GM12878 (cell line): Measurements from ENCODE around the gene SLC7A10. TPM values are rescaled to one million over a fixed set of nuclear protein-coding genes. Genes with fewer than 3 reads are reported as not detected.

Experiments
- ATAC-seq: fragments of 200-7000 bp; cut with Tn5 transposase; 3 replicates; pipeline ENCODE4 v1.9.1; 2020; ENCODE audit warnings: mild to moderate bottlenecking, moderate library complexity
- BruUV-seq: library from RNA; stranded (reverse); fragments of 400-500 nt; replicated peaks from 2 replicates; lab custom pipeline; 2021; lab: Mats Ljungman, UMichigan
- CTCF ChIA-PET: fragments of 300-600 bp; sonication (Branson Sonifier 250); formaldehyde crosslinking; extraction: SDS; loops from one replicate; lab custom pipeline; 2021; ENCODE audit warnings: inconsistent platforms; lab: Yijun Ruan, JAX
- POLR2A ChIA-PET: fragments of 350-600 bp; formaldehyde crosslinking; extraction: SDS; loops from one replicate; lab custom pipeline; 2021; ENCODE audit warnings: inconsistent platforms; lab: Charles Lee
- RAD21 ChIA-PET: fragments of 300-600 bp; sonication (Branson Sonifier 250); formaldehyde crosslinking; loops from one replicate; lab custom pipeline; 2023; ENCODE audit warnings: antibody characterized with exemption; ENCODE audit not compliant: unreplicated experiment; lab: Charles Lee
- SMC1A ChIA-PET: fragments of 300-600 bp; sonication (Branson Sonifier 250); formaldehyde crosslinking; loops from one replicate; lab custom pipeline; 2023; ENCODE audit not compliant: unreplicated experiment, uncharacterized antibody; lab: Charles Lee
- DNase-seq: peaks from one replicate; pipeline ENCODE4 v3.0.0-alpha.2; 2011; ENCODE audit warnings: low read depth, low spot score
- FAIRE-seq: peaks from 3 replicates; lab custom pipeline; 2011; peaks lifted over from hg19 to GRCh38; lab: Jason Lieb, UNC
- H2AFZ ChIP-seq: 2 replicates; pipeline ENCODE4 v1.6.0; 2011; ENCODE audit warnings: low read depth, low read length, control low read depth; ENCODE audit not compliant: control insufficient read depth
- H3K27ac ChIP-seq: 2 replicates; pipeline ENCODE4 v1.5.1; 2011; ENCODE audit warnings: control low read depth; ENCODE audit not compliant: control insufficient read depth, insufficient read depth
- H3K27me3 ChIP-seq, 2 experiments: replicated peaks in 1 of 2; 2 replicates each; pipeline versions ENCODE4 v1.6.0 to v1.6.1; 2011; ENCODE audit warnings: low read length in 1 of 2; ENCODE audit not compliant: control insufficient read depth in 2 of 2, insufficient read depth in 2 of 2
- H3K36me3 ChIP-seq, 2 experiments: 2 replicates each; pipeline ENCODE4 v1.5.1; 2011; ENCODE audit warnings: low read length in 1 of 2; ENCODE audit not compliant: control insufficient read depth in 2 of 2, insufficient read depth in 2 of 2
- H3K4me1 ChIP-seq: 2 replicates; pipeline ENCODE4 v1.6.1; 2011; ENCODE audit warnings: mild to moderate bottlenecking, low read length, moderate library complexity, mixed read lengths; ENCODE audit not compliant: control insufficient read depth, insufficient read depth
- H3K4me2 ChIP-seq: 2 replicates; pipeline ENCODE4 v1.6.0; 2011; ENCODE audit warnings: control low read depth; ENCODE audit not compliant: control insufficient read depth, insufficient read depth
- H3K4me3 ChIP-seq: fragments of 200-600 bp; sonication (generic); 2 replicates; pipeline ENCODE4 v1.5.1; 2016
- H3K79me2 ChIP-seq: 2 replicates; pipeline ENCODE4 v1.6.0; 2011; ENCODE audit warnings: low read length; ENCODE audit not compliant: control insufficient read depth, insufficient read depth
- H3K9ac ChIP-seq: 2 replicates; pipeline ENCODE4 v1.8.0; 2011; ENCODE audit warnings: low read length, control low read depth, mixed read lengths; ENCODE audit not compliant: control insufficient read depth, insufficient read depth
- H3K9me3 ChIP-seq: replicated peaks from 3 replicates; pipeline ENCODE4 v1.5.1; 2011; ENCODE audit warnings: mild to moderate bottlenecking, low read length; ENCODE audit not compliant: control insufficient read depth, insufficient read depth
- H4K20me1 ChIP-seq: 2 replicates; pipeline ENCODE4 v1.6.0; 2011; ENCODE audit not compliant: control insufficient read depth, insufficient read depth
- CREM ChIP-seq: IDR thresholded peaks from 2 replicates; pipeline ENCODE4 v1.6.1; 2014; ENCODE audit warnings: antibody characterized with exemption, low read depth
- DPF2 ChIP-seq: fragments of 450-650 bp; IDR thresholded peaks from 2 replicates; pipeline ENCODE4 v1.6.1; 2017; ENCODE audit warnings: mild to moderate bottlenecking
- IRF4 ChIP-seq: IDR thresholded peaks from 2 replicates; pipeline ENCODE4 v1.6.1; 2011; ENCODE audit warnings: low read depth, low read length
- JUND ChIP-seq: IDR thresholded peaks from 2 replicates; pipeline ENCODE4 v1.6.1; 2012; ENCODE audit warnings: low read depth, mild to moderate bottlenecking, low read length, improper control_type of control experiment, moderate library complexity
- SIX5 ChIP-seq: IDR thresholded peaks from 2 replicates; pipeline ENCODE4 v1.6.1; 2011; ENCODE audit warnings: mild to moderate bottlenecking, low read depth, low read length, moderate library complexity; ENCODE audit not compliant: severe bottlenecking
- SMC3 ChIP-seq: IDR thresholded peaks from 2 replicates; pipeline ENCODE4 v1.6.1; 2011; ENCODE audit warnings: low read length, improper control_type of control experiment, borderline replicate concordance
- TBL1XR1 ChIP-seq: IDR thresholded peaks from 2 replicates; pipeline ENCODE4 v1.6.1; 2012; ENCODE audit warnings: low read depth, low read length, improper control_type of control experiment
- TCF7 ChIP-seq: IDR thresholded peaks from 2 replicates; pipeline ENCODE4 v1.6.1; 2014; ENCODE audit warnings: antibody characterized with exemption, borderline replicate concordance
- ZSCAN29 ChIP-seq: fragments of 450-650 bp; IDR thresholded peaks from 2 replicates; pipeline ENCODE4 v1.6.1; 2017; ENCODE audit warnings: mild to moderate bottlenecking, moderate library complexity
- WGBS: methylation state at CpG from one replicate; pipeline ENCODE4 v1.1.6; 2016; ENCODE audit warnings: low lambda C conversion rate; ENCODE audit not compliant: insufficient replicate concordance, insufficient coverage; ENCODE audit errors: missing lambda C conversion rate; 5-methylcytosine and 5-hydroxymethylcytosine counted together
- in situ Hi-C: fragments of 300-500 bp; cut with MboI; formaldehyde crosslinking; loops from 9 replicates; pipeline ENCODE4 v1.14.3; 2018; ENCODE audit warnings: mixed read lengths
- intact Hi-C: fragments of 100-400 bp; cut with micrococcal nuclease; formaldehyde crosslinking; loops from one replicate; pipeline ENCODE4 v1.14.2; 2022; ENCODE audit not compliant: unreplicated experiment
- polyA plus RNA-seq, 11 experiments: library from polyadenylated mRNA; depleted of rRNA in 4 of 11; unstranded in 6 of 11; stranded (reverse) in 5 of 11; fragments of >200 nt; fragmentation: Nextera tagmentation in 4 of 11; fragmentation: Illumina TruSeq in 1 of 11; extraction: Ambion mirVana in 4 of 11; extraction: Trizol in 1 of 11; gene quantifications; 1 replicate in 1 of 11; 2 replicates in 10 of 11; pipeline versions ENCODE4 v1.2.1 to v1.2.3, GENCODE V29; 2011 to 2016; ENCODE audit warnings: inconsistent platforms in 2 of 11, missing spikeins in 2 of 11, low read depth in 1 of 11
- total RNA-seq, 4 experiments: library from RNA; depleted of rRNA in 3 of 4; stranded (reverse); fragments of >200 nt in 3 of 4; fragmentation: Illumina TruSeq in 1 of 4; extraction: Trizol in 1 of 4; gene quantifications; 2 replicates each; pipeline versions ENCODE4 v1.2.1 to v1.2.3, GENCODE V29; 2013 to 2021
- TF ChIP-seq, protein P1 (sequence below): IDR thresholded peaks from 2 replicates; pipeline ENCODE4 v1.6.1; 2012; ENCODE audit warnings: low read depth, low read length, improper control_type of control experiment
- TF ChIP-seq, protein P2 (sequence below): fragments of 450-650 bp; IDR thresholded peaks from 2 replicates; pipeline ENCODE4 v1.6.1; 2017; ENCODE audit warnings: mild to moderate bottlenecking, low read depth, inconsistent platforms; ENCODE audit not compliant: poor library complexity, severe bottlenecking

Gene SLC7A10
- total and polyA plus RNA-seq, 10 of the 15 experiments (the other 5 are each of a cell fraction or from before 2014, with no cell fraction given): not detected

DNA sequence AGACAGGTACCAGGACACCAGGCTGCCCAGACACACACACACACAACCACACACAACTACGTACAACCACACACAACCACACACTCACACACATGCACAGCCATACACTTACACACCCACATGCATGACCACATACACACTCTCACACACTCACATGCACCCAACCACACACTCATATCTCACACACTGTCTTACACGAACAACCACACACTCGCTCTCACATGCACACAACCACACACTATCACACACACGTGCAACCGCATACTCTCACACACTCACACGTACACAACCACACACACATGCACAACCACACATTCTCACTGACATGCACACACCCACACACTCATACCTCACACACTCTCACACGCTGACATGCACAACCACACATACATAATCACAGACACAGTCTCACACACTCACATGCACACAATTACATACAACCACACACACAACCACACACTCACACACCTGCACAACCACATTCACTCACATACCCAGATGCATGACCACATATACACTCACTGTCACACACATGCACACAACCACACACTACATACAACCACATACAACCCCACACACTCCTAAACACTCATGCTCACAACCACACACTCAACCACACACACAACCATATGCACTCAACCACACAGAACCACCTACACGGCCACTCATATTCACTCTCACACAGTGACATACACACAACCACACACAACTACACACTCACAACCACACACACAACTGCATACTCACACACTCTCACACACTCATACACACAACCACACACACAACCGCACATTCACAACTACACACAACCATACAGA, 7.6 kb upstream of the SLC7A10 start (continued):
- no peak for TF ChIP-seq JUND
- TF ChIP-seq SIX5: no peak
- TF ChIP-seq SMC3: no peak
- TF ChIP-seq TBL1XR1: no peak
- TF ChIP-seq TCF7: no peak

DNA sequence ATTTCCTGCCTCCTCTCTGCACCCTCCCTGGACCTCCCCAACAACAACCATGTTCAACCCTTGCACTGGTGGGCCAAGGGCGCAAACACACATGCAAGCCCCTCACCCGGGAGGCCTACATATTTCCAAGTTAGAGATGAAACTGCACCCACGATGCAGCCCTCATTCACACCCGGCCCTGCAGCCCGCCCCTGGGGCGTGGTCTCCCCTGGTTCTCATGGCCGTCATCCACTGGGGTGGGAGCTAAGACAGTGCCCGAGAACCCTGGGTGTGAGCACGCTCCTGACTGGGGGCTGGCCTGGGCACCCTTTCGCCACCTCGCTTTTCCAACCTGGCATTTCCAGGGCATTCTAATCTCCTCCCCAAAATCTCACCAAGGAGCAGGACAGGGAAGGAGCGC, 7.0 kb upstream of the SLC7A10 start:
- H3K36me3 ChIP-seq: no peaks in the 10 kb centered on the region
- no peak overlapping the region for H3K27ac ChIP-seq
- intact Hi-C loops (no loop called here), in situ Hi-C loops (loop anchor here (5.0 to 25.0 kb wide), 2 partner anchors 50 to 530 kb away; no protein-coding TSS in a partner anchor)
- H3K9ac ChIP-seq: no peak overlapping the region
- no peak overlapping the region for H3K4me2 ChIP-seq
- no peaks in the 10 kb centered on the region; the same call in 1 of the 3 replicates for H3K9me3 ChIP-seq
- RAD21 ChIA-PET: no interaction called here
- FAIRE-seq (no peak), DNase-seq (no peak), ATAC-seq (no peak)
- H3K79me2 ChIP-seq: no peaks in the 10 kb centered on the region
- H4K20me1 ChIP-seq: no peaks in the 10 kb centered on the region
- H3K4me3 ChIP-seq: no peak overlapping the region
- TF ChIP-seq, protein P1, sequence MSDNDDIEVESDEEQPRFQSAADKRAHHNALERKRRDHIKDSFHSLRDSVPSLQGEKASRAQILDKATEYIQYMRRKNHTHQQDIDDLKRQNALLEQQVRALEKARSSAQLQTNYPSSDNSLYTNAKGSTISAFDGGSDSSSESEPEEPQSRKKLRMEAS: no peak
- TF ChIP-seq, protein P2, sequence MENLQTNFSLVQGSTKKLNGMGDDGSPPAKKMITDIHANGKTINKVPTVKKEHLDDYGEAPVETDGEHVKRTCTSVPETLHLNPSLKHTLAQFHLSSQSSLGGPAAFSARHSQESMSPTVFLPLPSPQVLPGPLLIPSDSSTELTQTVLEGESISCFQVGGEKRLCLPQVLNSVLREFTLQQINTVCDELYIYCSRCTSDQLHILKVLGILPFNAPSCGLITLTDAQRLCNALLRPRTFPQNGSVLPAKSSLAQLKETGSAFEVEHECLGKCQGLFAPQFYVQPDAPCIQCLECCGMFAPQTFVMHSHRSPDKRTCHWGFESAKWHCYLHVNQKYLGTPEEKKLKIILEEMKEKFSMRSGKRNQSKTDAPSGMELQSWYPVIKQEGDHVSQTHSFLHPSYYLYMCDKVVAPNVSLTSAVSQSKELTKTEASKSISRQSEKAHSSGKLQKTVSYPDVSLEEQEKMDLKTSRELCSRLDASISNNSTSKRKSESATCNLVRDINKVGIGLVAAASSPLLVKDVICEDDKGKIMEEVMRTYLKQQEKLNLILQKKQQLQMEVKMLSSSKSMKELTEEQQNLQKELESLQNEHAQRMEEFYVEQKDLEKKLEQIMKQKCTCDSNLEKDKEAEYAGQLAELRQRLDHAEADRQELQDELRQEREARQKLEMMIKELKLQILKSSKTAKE: no peak
- no peak for TF ChIP-seq IRF4
- TF ChIP-seq CREM: no peak
- TF ChIP-seq DPF2: no peak
- TF ChIP-seq ZSCAN29: no peak
- SMC1A ChIA-PET: no interaction called here
- WGBS: 82% methylated on average over 12 of the region's 12 CpGs
- H2AFZ ChIP-seq: no peak overlapping the region
- POLR2A ChIA-PET: no interaction called here
- CTCF ChIA-PET: no interaction called here
- H3K4me1 ChIP-seq: peaks cover 11% of the 10 kb centered on the region
- no TSS peak for BruUV-seq
- H3K27me3 ChIP-seq: no peaks in the 10 kb centered on the region
